Measurements from ENCODE around the gene WBP1. TPM values are rescaled to one million over a fixed set of nuclear protein-coding genes. Genes with fewer than 3 reads are reported as not detected.

Gene WBP1
- total RNA-seq, 1 donor from 2014 or later, result 100 TPM

- peak; percentile 84 for DNase-seq (ENCODE audit: low spot score)
Observed at GRCh38 chr2:74502720-74503505, 44.7 kb downstream of the WBP1 start.

GRCh38 chr2:74503506-74504475 is 45.6 kb downstream of the WBP1 start:
- DNase-seq (ENCODE audit: low spot score), result no peak

- DNase-seq (ENCODE audit: low spot score), result no peak
Observed at GRCh38 chr2:74504591-74504990, 46.4 kb downstream of the WBP1 start.

GRCh38 chr2:74505448-74506246 is 47.4 kb downstream of the WBP1 start:
- DNase-seq (ENCODE audit: low spot score), result no peak

- DNase-seq (ENCODE audit: low spot score), result peak; percentile 99
Observed at GRCh38 chr2:74507145-74507925, 49.1 kb downstream of the WBP1 start, which contains the start of gene PCGF1. Gene PCGF1, minus strand, starts transcription at chr2:74507695. Its CDS starts 27 bp downstream, at chr2:74507668.

- no peak for DNase-seq (ENCODE audit: low spot score)
Observed at GRCh38 chr2:74507926-74508520, 49.8 kb downstream of the WBP1 start.

GRCh38 chr2:74510272-74510671 is 52.0 kb downstream of the WBP1 start:
- DNase-seq (ENCODE audit: low spot score), result no peak

Other genes starting within 250 kb of the WBP1 start
- gene SLC4A5, start 115.0 kb upstream of the WBP1 start, total RNA-seq, result 7.2 TPM
- 143 TPM for gene DCTN1, start 78.1 kb upstream of the WBP1 start, total RNA-seq
- 5.5 TPM for gene C2orf81, start 36.8 kb upstream of the WBP1 start, total RNA-seq
- 11.3 TPM for gene WDR54, start 36.7 kb upstream of the WBP1 start, total RNA-seq
- gene RTKN, start 16.5 kb upstream of the WBP1 start, total RNA-seq, result 36.4 TPM
- gene INO80B, start 3.4 kb upstream of the WBP1 start, total RNA-seq, result 55.9 TPM
- gene MOGS, start 6.9 kb downstream of the WBP1 start, total RNA-seq, result 51.6 TPM
- 71.8 TPM for gene MRPL53, start 14.2 kb downstream of the WBP1 start, total RNA-seq
- 28.6 TPM for gene CCDC142, start 24.6 kb downstream of the WBP1 start, total RNA-seq
- gene TTC31, start 24.6 kb downstream of the WBP1 start, total RNA-seq, result 22.5 TPM
- 0.36 TPM for gene LBX2, start 41.2 kb downstream of the WBP1 start, total RNA-seq
- gene PCGF1, start 49.3 kb downstream of the WBP1 start, total RNA-seq, result 46.6 TPM
- gene TLX2, start 56.0 kb downstream of the WBP1 start, total RNA-seq, result not detected
- gene DQX1, start 67.8 kb downstream of the WBP1 start, total RNA-seq, result 1.4 TPM
- gene AUP1, start 71.3 kb downstream of the WBP1 start, total RNA-seq, result 98.5 TPM
- 22.4 TPM for gene HTRA2, start 71.5 kb downstream of the WBP1 start, total RNA-seq
- 6.4 TPM for gene LOXL3, start 95.5 kb downstream of the WBP1 start, total RNA-seq
- 11.8 TPM for gene DOK1, start 96.3 kb downstream of the WBP1 start, total RNA-seq
- gene M1AP, start 189.9 kb downstream of the WBP1 start, total RNA-seq, result 1.4 TPM
- 9.1 TPM for gene SEMA4F, start 195.8 kb downstream of the WBP1 start, total RNA-seq